ENCODE data around the gene SERPINB10.
"Not testable (repeated sequence)": the region's sequence is repeated elsewhere in the genome, so short reads cannot be mapped to it uniquely, and the experiment has no call there.

SERPINB10 gene

GRCh38 chr18:63940543-63941050 lies 32.8 kb downstream of the SERPINB10 start:
- DNase-seq (ENCODE audit: low spot score); FAIRE-seq: not testable (repeated sequence)

GRCh38 chr18:63947051-63947790 lies 39.5 kb downstream of the SERPINB10 start:
- FAIRE-seq, result no peak

GRCh38 chr18:63949068-63949737 lies 41.4 kb downstream of the SERPINB10 start, which contains the start of gene HMSD:
Gene HMSD, plus strand, starts transcription at chr18:63949301. Its CDS starts 4,155 bp downstream, at chr18:63953456.
- FAIRE-seq (no peak), DNase-seq (ENCODE audit: low spot score) (peak; percentile 16)

More at GRCh38 chr18:63947051-63947790, 39.5 kb downstream of the SERPINB10 start:
- no peak for DNase-seq (ENCODE audit: low spot score)

DNA sequence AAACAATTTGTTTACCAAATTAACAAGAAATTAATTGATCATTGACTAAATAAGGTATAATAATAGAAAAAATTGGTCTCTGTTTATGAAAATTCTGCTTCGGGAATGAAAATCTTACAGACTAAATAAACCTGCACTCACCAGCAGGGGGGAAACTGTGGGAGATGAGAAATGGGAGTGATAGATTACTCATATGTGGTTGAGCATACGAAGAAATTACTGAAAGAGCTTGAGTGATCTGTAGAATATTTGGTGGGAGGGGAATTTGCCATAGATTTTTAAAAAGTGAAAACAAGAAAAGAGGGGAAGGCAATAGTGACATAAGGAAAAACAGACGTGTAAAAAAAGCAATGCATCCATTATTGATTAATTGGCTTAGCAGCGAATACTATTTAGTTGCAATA lies 43.5 kb downstream of the SERPINB10 start:
- DNase-seq (ENCODE audit: low spot score), result no peak
- peak; percentile 71 for FAIRE-seq

DNA sequence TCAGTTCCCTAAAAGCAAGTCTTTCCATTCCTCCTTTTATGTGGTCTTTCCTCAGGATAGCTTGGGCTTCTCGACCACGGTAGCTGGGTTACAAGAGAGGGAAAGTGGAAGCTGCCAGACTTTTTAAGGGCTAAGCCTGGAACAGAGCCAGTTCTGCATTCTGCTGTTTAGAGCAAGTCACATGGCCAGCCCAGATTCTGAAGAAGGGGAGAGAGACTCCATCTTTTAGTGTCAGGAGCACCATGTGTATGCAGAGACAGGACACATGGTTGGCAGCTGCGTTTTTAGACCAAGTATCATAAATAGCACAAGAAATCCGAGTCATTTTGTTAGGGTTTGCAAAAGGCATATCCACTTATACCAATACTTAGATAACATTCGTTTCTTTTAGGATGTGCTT lies 46.1 kb downstream of the SERPINB10 start:
- FAIRE-seq (no peak), DNase-seq (ENCODE audit: low spot score) (no peak)

- FAIRE-seq (no peak), DNase-seq (ENCODE audit: low spot score) (no peak)
Observed at GRCh38 chr18:63956755-63957154, 49.0 kb downstream of the SERPINB10 start.

GRCh38 chr18:63960891-63961290 lies 53.1 kb downstream of the SERPINB10 start:
- DNase-seq (ENCODE audit: low spot score) (no peak), FAIRE-seq (no peak)

DNA sequence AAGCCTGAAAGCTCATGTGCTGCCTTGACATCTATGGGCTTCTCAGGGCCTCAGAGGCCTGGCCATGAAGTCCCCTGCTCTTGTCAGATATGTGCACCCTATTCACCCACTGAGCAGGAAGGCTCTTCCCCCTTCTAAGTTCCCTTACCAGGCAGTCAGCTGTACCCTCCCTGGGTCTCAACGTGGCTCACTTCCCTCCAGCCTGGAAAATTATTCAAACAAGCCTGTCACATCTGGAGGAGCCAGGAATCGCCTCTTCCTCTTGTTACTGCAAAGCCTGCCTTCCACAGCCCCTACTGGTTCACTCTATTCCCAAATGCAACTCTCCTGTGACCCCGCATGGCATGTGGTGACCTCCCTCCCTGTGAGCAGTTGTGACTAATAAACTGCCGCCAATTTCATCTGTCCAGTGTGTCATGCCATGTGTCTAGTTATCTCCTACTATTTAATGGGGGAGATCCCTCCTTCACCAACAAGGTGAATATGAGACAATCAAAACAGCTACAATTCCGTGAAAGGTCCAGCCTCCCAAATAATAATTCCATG lies 53.8 kb downstream of the SERPINB10 start:
- FAIRE-seq (no peak), DNase-seq (ENCODE audit: low spot score) (no peak)

GRCh38 chr18:63962137-63962536 lies 54.4 kb downstream of the SERPINB10 start:
- FAIRE-seq (no peak), DNase-seq (ENCODE audit: low spot score) (no peak)

DNA sequence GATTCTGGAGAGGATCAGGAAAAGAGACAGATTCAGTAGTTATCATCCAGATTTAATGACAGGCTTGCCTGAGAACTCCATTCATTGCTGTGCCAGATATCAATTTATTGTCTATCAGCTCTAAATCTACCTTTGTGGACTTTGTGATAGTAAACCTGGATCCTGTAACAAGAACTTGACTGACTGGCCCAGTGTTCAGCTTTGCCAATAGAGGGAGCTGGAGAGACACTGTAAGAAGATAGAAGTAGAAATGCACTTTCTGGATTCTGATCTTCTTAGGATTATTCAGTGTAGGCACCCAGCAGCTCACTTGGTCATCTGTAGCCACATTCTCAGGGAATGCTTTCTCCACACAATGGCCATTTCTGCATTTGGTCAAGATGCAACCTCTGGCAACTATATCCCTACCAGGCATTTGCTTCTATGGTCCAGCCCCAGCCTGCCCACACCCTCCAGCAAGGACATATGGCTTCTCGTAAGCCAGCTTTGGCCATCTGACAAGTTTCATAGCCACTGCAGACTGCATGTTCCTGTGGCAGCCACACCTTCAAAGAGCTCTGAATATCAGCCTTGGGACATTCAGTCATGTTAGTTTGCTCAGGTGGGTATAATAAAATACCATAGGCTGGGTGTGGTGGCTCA lies 56.0 kb downstream of the SERPINB10 start:
- FAIRE-seq (no peak), DNase-seq (ENCODE audit: low spot score) (peak; percentile 13)

GRCh38 chr18:63964908-63965307 lies 57.1 kb downstream of the SERPINB10 start:
- no peak for FAIRE-seq
- DNase-seq (ENCODE audit: low spot score), result no peak

DNA sequence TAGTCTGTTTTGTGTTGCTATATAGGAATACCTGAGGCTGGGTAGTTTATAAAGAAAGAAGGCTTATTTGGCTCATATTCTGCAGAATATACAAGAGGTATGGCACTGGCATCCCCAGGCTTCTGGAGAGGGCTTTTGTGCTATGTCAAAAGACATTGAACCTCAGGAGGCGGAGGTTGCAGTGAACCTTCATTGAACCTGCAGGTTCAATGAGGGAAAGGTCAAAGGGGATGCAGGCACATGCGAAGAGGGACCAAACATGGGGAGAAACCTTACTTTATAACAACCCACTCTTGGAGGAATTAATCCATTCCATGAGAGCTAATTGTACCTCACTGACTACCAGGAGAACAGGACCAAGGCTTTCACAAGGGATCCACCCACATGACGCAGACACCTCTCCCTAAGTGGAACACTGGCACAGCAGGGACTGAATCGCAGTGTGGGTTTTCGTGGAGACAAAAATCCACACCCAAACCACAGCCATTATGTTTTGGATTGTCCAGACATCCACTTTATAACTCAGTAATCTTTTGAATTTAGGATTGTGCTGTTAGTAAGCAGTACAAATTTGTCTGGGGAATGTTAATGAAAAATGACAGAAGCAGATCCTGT lies 58.1 kb downstream of the SERPINB10 start:
- no peak for FAIRE-seq

DNA sequence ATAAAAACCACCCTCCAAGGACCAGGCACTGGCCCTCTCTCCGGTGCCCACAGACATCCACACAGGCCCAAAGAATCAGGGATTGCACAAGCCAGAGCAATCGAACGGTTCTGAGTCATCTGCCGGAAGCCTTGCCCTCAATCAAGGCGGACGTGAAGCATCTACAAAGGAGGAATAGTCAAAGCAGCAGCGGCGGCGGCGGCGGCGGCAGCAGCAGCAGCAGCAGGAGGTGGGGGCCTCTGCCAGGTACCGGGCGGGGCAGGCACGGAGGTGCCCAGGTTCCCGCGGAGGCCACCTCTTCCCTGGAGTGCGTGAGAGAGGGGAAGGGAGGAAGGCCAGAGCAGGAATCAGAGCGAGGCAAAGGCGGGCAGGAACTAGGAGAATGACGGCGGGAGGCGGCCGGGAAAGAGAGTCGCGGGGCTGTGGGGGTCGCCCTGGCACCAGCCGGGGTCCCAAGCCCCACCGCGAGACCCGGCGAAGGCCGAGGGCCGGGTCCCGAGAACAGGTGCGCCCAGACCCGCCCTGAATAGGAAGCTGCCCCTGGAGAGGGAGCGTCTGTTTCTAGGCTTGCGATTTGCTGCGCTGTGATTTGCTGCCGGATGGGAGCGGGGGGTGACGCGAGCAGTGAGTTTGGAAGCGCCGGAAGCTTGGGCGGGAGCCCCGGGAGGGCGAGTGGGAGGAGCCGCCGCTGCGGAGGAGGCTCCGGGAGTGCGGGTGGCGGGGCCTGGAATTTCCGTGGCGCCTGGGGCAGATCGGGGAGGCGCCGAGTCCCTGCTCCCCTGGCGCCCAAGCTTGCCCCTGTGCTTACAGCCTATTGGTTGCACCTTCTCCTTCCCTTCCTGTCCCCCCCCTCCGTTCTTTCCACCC lies 62.4 kb downstream of the SERPINB10 start, which contains the start of gene SERPINB8:
SERPINB8 (plus strand) TSS at position 140 of the 867 bp plus-strand sequence. CDS start 8,228 bp downstream, outside the sequence.
- peak; percentile 52 for FAIRE-seq
- DNase-seq (ENCODE audit: low spot score), result peak; percentile 73

More for the DNA sequence above, 58.1 kb downstream of the SERPINB10 start:
- no peak for DNase-seq (ENCODE audit: low spot score)

GRCh38 chr18:63970809-63971205 lies 63.0 kb downstream of the SERPINB10 start:
- FAIRE-seq, result no peak
- no peak for DNase-seq (ENCODE audit: low spot score)

- FAIRE-seq (no peak), DNase-seq (ENCODE audit: low spot score) (no peak)
Observed at GRCh38 chr18:63971320-63972001, 63.7 kb downstream of the SERPINB10 start.

GRCh38 chr18:63972002-63972376 lies 64.2 kb downstream of the SERPINB10 start:
- DNase-seq (ENCODE audit: low spot score) (no peak), FAIRE-seq (no peak)

DNA sequence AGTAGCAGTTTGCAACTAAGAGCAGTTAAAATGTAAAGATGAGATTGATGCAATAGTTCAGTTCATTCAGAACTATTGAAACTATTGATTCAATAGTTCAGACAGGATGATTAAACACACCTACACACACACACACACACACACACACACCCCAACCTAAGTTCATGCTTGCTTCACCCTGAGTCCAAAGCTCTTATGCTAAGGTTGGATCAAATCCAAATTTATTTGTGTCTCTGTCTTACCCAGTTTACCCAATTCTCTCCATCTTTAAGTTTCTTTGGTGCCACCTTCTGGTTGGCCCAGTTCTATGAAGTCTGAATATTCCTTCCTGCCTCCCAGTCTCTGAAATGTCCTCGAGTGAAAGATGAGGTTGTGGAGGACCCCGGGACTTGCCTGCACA lies 67.2 kb downstream of the SERPINB10 start:
- DNase-seq (ENCODE audit: low spot score), result no peak

DNA sequence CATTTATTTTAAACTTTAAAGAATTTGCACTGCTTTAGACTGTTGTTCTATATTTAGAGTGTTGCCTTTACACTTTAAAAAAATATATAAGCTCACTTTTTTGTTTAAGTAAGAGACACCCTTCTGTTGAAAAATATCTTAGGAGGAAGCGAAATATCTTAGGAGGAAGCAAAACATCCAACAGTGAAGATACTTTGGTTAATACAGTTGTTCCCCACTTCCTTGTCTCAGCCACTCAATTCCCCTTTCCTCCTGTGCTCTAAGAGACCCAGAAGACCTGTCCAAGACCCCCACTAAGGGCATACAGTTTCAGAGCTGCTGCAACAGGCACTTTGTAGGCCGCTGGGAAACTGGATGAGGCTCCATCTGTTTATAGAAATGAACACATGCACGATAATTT lies 67.9 kb downstream of the SERPINB10 start:
- FAIRE-seq (no peak), DNase-seq (ENCODE audit: low spot score) (no peak)

More for the DNA sequence above, 67.2 kb downstream of the SERPINB10 start:
- no peak for FAIRE-seq

- FAIRE-seq (no peak), DNase-seq (ENCODE audit: low spot score) (no peak)
Observed at GRCh38 chr18:63977040-63977439, 69.3 kb downstream of the SERPINB10 start.

Data from RCC 7860 (cell line).